HFFc6 (cell line): ENCODE results near the gene CNTF. TPM values are rescaled to one million over a fixed set of nuclear protein-coding genes. Genes with fewer than 3 reads are reported as not detected.

Experiments used
- DNase-seq: peaks from one replicate; pipeline ENCODE4 v3.0.0-alpha.2; 2018
- H3K27ac Mint-ChIP-seq: 2 replicates; pipeline ENCODE4 v1.8.0; 2020; ENCODE audit warnings: mild to moderate bottlenecking, mixed read lengths
- H3K27me3 Mint-ChIP-seq: 2 replicates; pipeline ENCODE4 v1.8.0; 2021; ENCODE audit warnings: mild to moderate bottlenecking, moderate library complexity, mixed read lengths; ENCODE audit not compliant: insufficient read depth
- H3K36me3 Mint-ChIP-seq: 2 replicates; pipeline ENCODE4 v1.8.0; 2021; ENCODE audit warnings: low read depth, mixed read lengths
- H3K4me1 Mint-ChIP-seq: 2 replicates; pipeline ENCODE4 v1.8.0; 2020; ENCODE audit warnings: low read depth, mixed read lengths
- H3K4me3 Mint-ChIP-seq: 2 replicates; pipeline ENCODE4 v1.8.0; 2020; ENCODE audit warnings: mild to moderate bottlenecking, moderate library complexity, mixed read lengths
- H3K9me3 Mint-ChIP-seq: 2 replicates; pipeline ENCODE4 v1.8.0; 2020; ENCODE audit warnings: mild to moderate bottlenecking, mixed read lengths
- CTCF ChIP-seq: fragments of 200-600 bp; sonication (generic); IDR thresholded peaks from 2 replicates; pipeline ENCODE4 v1.5.0; 2021; ENCODE audit warnings: antibody characterized with exemption, mild to moderate bottlenecking
- total RNA-seq, 6 experiments: library from RNA; stranded (reverse); fragmentation: NEBNext Ultra II Directional; extraction: Animal tissue kit (Norgen Biotek cat#: 25700); gene quantifications; 2 replicates in 1 of 6; 3 replicates in 5 of 6; pipeline ENCODE4 v1.2.3, GENCODE V29; 2021

CNTF gene
- total RNA-seq, 6 experiments from 2014 or later = 0.91 to 1.7 (median 1.2) TPM

GRCh38 chr11:58580311-58580710, 42.2 kb upstream of the CNTF start:
- Mint-ChIP-seq H3K27ac (peak overlapping the region; percentile 100), H3K27me3 (no peaks in the 10 kb centered on the region), H3K4me1 (peaks cover 64% of the 10 kb centered on the region), H3K36me3 (peaks cover 17% of the 10 kb centered on the region), H3K4me3 (peak overlapping the region; percentile 98), H3K9me3 (no peaks in the 10 kb centered on the region)
- no peak for DNase-seq
- no peak for TF ChIP-seq CTCF

GRCh38 chr11:58582437-58582836, 40.0 kb upstream of the CNTF start:
- Mint-ChIP-seq H3K4me3 (peak overlapping the region; percentile 98), H3K4me1 (peaks cover 48% of the 10 kb centered on the region), H3K9me3 (no peaks in the 10 kb centered on the region), H3K27me3 (no peaks in the 10 kb centered on the region), H3K36me3 (peaks cover 27% of the 10 kb centered on the region), H3K27ac (no peak overlapping the region)
- TF ChIP-seq CTCF = no peak
- DNase-seq = no peak

GRCh38 chr11:58586998-58587397, 35.5 kb upstream of the CNTF start:
- DNase-seq = no peak
- TF ChIP-seq CTCF = no peak
- no peaks in the 10 kb centered on the region for H3K27me3 Mint-ChIP-seq
- peaks cover 16% of the 10 kb centered on the region for H3K36me3 Mint-ChIP-seq
- no peak overlapping the region; the same call in 1 of the 2 replicates for H3K27ac Mint-ChIP-seq
- peaks cover 33% of the 10 kb centered on the region for H3K4me1 Mint-ChIP-seq
- no peak overlapping the region for H3K4me3 Mint-ChIP-seq
- no peaks in the 10 kb centered on the region for H3K9me3 Mint-ChIP-seq

GRCh38 chr11:58591659-58592058, 30.8 kb upstream of the CNTF start:
- DNase-seq = no peak
- peaks cover 52% of the 10 kb centered on the region for H3K4me1 Mint-ChIP-seq
- no peaks in the 10 kb centered on the region for H3K9me3 Mint-ChIP-seq
- no peaks in the 10 kb centered on the region for H3K27me3 Mint-ChIP-seq
- no peak overlapping the region for H3K4me3 Mint-ChIP-seq
- no peak overlapping the region for H3K27ac Mint-ChIP-seq
- TF ChIP-seq CTCF = no peak
- H3K36me3 Mint-ChIP-seq = peaks cover 15% of the 10 kb centered on the region

GRCh38 chr11:58592760-58593472, 29.5 kb upstream of the CNTF start:
- H3K27me3 Mint-ChIP-seq = no peaks in the 10 kb centered on the region
- H3K9me3 Mint-ChIP-seq = no peaks in the 10 kb centered on the region
- H3K27ac Mint-ChIP-seq = no peak overlapping the region
- H3K4me1 Mint-ChIP-seq = peaks cover 53% of the 10 kb centered on the region
- no peak for TF ChIP-seq CTCF
- H3K4me3 Mint-ChIP-seq = no peak overlapping the region
- no peak for DNase-seq
- H3K36me3 Mint-ChIP-seq = peaks cover 17% of the 10 kb centered on the region
